DOHH2 (cell line): Measurements from ENCODE around the gene ARL16.

Source experiments
- H3F3A ChIP-seq: fragments of 200-600 bp; sonication (generic), shearing (Covaris generic); 2 replicates; pipeline ENCODE4 v1.6.0; 2016; ENCODE audit warnings: antibody characterized with exemption, mild to moderate bottlenecking; ENCODE audit not compliant: control insufficient read depth, insufficient read depth
- H3K27ac ChIP-seq: fragments of 200-600 bp; sonication (generic); 2 replicates; pipeline ENCODE4 v1.5.1; 2014; ENCODE audit warnings: low read depth, mild to moderate bottlenecking, low read length, moderate library complexity
- H3K27me3 ChIP-seq: fragments of 200-600 bp; sonication (generic); 2 replicates; pipeline ENCODE4 v1.6.1; 2014; ENCODE audit warnings: mild to moderate bottlenecking, low read length, mixed read lengths; ENCODE audit not compliant: control insufficient read depth
- H3K36me3 ChIP-seq: fragments of 200-600 bp; sonication (generic); 2 replicates; pipeline ENCODE4 v1.6.1; 2014; ENCODE audit warnings: mild to moderate bottlenecking, low read length, moderate library complexity, mixed read lengths; ENCODE audit not compliant: control insufficient read depth
- H3K4me1 ChIP-seq: fragments of 200-600 bp; sonication (generic); 2 replicates; pipeline ENCODE4 v1.6.1; 2014; ENCODE audit warnings: mild to moderate bottlenecking, low read length, mixed read lengths; ENCODE audit not compliant: control insufficient read depth
- H3K4me2 ChIP-seq: fragments of 200-600 bp; sonication (generic); 2 replicates; pipeline ENCODE4 v1.6.0; 2014; ENCODE audit warnings: mild to moderate bottlenecking, low read length, moderate library complexity
- H3K4me3 ChIP-seq: fragments of 200-600 bp; sonication (generic); 2 replicates; pipeline ENCODE4 v1.5.1; 2014; ENCODE audit warnings: mild to moderate bottlenecking, low read length, mixed read lengths
- H3K79me2 ChIP-seq: fragments of 200-600 bp; sonication (generic); 2 replicates; pipeline ENCODE4 v1.6.1; 2014; ENCODE audit warnings: mild to moderate bottlenecking, low read length, mixed read lengths; ENCODE audit not compliant: control insufficient read depth
- H3K9me2 ChIP-seq: fragments of 200-600 bp; sonication (generic); replicated peaks from 2 replicates; pipeline ENCODE4 v1.6.1; 2014; ENCODE audit warnings: mild to moderate bottlenecking, low read length, mixed read lengths; ENCODE audit not compliant: control insufficient read depth
- H3K9me3 ChIP-seq: fragments of 200-600 bp; sonication (generic); 2 replicates; pipeline ENCODE4 v1.6.1; 2014; ENCODE audit warnings: antibody characterized with exemption, low read length, mixed read lengths; ENCODE audit not compliant: control insufficient read depth, insufficient read depth
- H4K20me1 ChIP-seq: fragments of 200-600 bp; sonication (generic); 2 replicates; pipeline ENCODE4 v1.6.0; 2014; ENCODE audit warnings: low read depth, mild to moderate bottlenecking, antibody characterized with exemption, low read length, moderate library complexity; ENCODE audit not compliant: control insufficient read depth, insufficient read depth
- EZH2phosphoT487 ChIP-seq: fragments of 200-600 bp; sonication (generic); IDR thresholded peaks from 2 replicates; pipeline ENCODE4 v1.6.1; 2017; ENCODE audit warnings: borderline replicate concordance, mild to moderate bottlenecking, antibody characterized with exemption, low read length, moderate library complexity, mixed read lengths
- TF ChIP-seq, protein P1 (sequence below): fragments of 200-600 bp; sonication (generic); IDR thresholded peaks from one replicate; pipeline ENCODE4 v1.5.1; 2014; ENCODE audit warnings: antibody characterized with exemption, mild to moderate bottlenecking, low read depth, low read length; ENCODE audit not compliant: poor library complexity, severe bottlenecking

The ARL16 gene

GRCh38 chr17:81725439-81725838 is 41.8 kb upstream of the ARL16 start:
- H3K27ac ChIP-seq = no peak overlapping the region
- no peaks in the 10 kb centered on the region for H3K4me1 ChIP-seq
- no peaks in the 10 kb centered on the region for H3K79me2 ChIP-seq
- H3K9me3 ChIP-seq = no peaks in the 10 kb centered on the region
- no peak overlapping the region for H3K4me3 ChIP-seq
- H4K20me1 ChIP-seq = no peaks in the 10 kb centered on the region
- H3K36me3 ChIP-seq = 0 out of 2 replicates have a peak, but pooled peaks cover under 1% of the 10 kb centered on the region
- no peak overlapping the region for H3K4me2 ChIP-seq
- no peaks in the 10 kb centered on the region for H3F3A ChIP-seq
- no peaks in the 10 kb centered on the region for H3K9me2 ChIP-seq
- peaks cover 7% of the 10 kb centered on the region; the same call in 1 of the 2 replicates for H3K27me3 ChIP-seq
- TF ChIP-seq, protein P1, sequence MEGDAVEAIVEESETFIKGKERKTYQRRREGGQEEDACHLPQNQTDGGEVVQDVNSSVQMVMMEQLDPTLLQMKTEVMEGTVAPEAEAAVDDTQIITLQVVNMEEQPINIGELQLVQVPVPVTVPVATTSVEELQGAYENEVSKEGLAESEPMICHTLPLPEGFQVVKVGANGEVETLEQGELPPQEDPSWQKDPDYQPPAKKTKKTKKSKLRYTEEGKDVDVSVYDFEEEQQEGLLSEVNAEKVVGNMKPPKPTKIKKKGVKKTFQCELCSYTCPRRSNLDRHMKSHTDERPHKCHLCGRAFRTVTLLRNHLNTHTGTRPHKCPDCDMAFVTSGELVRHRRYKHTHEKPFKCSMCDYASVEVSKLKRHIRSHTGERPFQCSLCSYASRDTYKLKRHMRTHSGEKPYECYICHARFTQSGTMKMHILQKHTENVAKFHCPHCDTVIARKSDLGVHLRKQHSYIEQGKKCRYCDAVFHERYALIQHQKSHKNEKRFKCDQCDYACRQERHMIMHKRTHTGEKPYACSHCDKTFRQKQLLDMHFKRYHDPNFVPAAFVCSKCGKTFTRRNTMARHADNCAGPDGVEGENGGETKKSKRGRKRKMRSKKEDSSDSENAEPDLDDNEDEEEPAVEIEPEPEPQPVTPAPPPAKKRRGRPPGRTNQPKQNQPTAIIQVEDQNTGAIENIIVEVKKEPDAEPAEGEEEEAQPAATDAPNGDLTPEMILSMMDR = no peak
- TF ChIP-seq EZH2phosphoT487 = no peak

DNA sequence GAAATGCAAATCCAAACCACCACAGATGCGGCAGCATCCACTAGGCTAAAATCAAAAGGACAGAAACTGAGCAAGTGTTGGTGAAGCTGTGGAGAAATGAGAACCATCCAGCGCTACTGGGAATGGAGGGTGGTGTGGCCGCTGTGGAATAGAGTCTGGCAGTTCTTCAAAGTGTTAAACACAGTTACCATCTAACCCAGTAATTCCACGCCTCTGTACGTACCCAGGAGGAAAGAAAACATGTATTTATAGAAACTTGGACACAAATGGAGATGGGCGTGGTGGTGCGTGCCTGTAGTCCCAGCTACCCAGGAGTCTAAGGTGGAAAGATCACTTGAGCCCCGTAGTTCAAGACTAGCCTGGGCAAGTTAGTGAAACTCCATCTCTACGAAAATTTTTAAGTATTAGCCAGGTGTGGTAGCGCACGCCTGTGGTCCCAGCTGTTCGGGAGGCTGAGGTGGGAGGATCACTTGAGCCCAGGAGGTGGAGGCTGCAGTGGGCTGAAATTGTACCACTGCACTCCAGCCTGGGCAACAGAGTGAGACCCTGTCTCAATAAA is 40.1 kb upstream of the ARL16 start:
- no peak overlapping the region for H3K27ac ChIP-seq
- no peak overlapping the region for H3K4me3 ChIP-seq
- H3K4me1 ChIP-seq = no peaks in the 10 kb centered on the region

GRCh38 chr17:81722184-81723120 is 38.9 kb upstream of the ARL16 start:
- Histone ChIP-seq H3K4me3 (no peak overlapping the region), H3K4me2 (no peak overlapping the region), H3F3A (no peaks in the 10 kb centered on the region), H3K79me2 (no peaks in the 10 kb centered on the region), H3K27ac (no peak overlapping the region), H4K20me1 (no peaks in the 10 kb centered on the region), H3K9me2 (no peaks in the 10 kb centered on the region), H3K27me3 (peaks cover 7% of the 10 kb centered on the region; the same call in 1 of the 2 replicates), H3K9me3 (no peaks in the 10 kb centered on the region), H3K4me1 (no peaks in the 10 kb centered on the region), H3K36me3 (peaks cover 13% of the 10 kb centered on the region; the same call in 1 of the 2 replicates)
- TF ChIP-seq EZH2phosphoT487 = no peak
- TF ChIP-seq, protein P1 = no peak

More for the DNA sequence above, 40.1 kb upstream of the ARL16 start:
- no peak overlapping the region for H3K4me2 ChIP-seq
- no peaks in the 10 kb centered on the region for H4K20me1 ChIP-seq
- no peak for TF ChIP-seq EZH2phosphoT487
- TF ChIP-seq, protein P1 = no peak
- no peaks in the 10 kb centered on the region for H3K9me2 ChIP-seq
- peaks cover 10% of the 10 kb centered on the region; the same call in 1 of the 2 replicates for H3K36me3 ChIP-seq
- no peaks in the 10 kb centered on the region for H3K9me3 ChIP-seq
- H3K79me2 ChIP-seq = no peaks in the 10 kb centered on the region
- H3F3A ChIP-seq = no peaks in the 10 kb centered on the region
- peaks cover 7% of the 10 kb centered on the region; the same call in 1 of the 2 replicates for H3K27me3 ChIP-seq
